HG02623 (cell line): Measurements from ENCODE around the gene UGT1A1.

ENCODE experiments used
- ATAC-seq: cut with Tn5 transposase; IDR thresholded peaks from one replicate; pipeline ENCODE4 v1.9.1; 2021; ENCODE audit warnings: moderate library complexity; ENCODE audit not compliant: unreplicated experiment

UGT1A1 gene

DNA sequence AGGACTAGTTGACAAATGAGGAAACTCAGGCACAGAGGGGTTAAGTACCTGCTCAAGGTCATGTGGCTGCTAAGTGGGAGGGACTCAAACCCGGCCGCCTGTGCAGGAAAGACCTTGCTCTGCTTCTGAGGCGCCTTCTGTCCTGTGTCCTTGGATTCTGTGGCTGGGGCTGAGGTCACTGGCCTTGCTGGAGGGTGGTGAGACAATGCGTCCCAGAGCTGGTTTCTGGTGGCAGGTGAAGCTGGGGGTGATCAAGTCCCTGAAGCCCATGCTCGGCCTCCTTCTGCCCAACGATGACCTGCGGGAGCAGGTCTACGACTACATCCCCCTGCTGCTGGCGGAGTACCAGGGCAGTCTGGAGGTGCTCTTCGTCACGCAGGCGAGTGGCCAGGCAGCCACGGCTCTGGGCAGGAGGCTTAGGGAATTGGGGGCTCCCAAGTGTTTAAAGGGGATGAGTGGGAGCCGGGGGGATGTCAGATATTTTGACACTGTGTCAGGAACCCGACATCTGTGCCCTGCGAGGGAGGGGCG, 34.1 kb downstream of the UGT1A1 start:
- no peak for ATAC-seq

DNA sequence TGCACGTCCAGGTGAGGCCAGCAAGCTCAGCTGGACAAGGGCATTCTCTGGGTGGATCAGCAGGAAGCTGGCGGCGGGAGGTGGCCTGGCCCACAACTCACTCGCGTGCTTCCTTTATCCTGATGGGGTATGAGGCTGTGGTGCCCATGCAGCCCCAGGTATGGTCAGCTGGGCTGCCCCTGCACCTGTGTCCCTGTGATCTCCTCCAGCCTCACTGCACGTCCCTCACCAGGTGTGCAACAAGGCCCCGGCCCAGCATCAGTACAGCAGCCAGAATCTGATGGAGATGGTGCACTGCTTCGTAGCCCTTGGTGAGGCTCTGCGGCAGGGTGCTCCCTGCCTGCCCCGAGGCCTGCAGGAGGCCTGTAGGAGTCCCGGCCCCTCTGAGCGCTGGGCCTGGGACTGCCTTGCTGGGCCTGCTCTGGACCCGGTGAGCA, 35.7 kb downstream of the UGT1A1 start:
- ATAC-seq: no peak

GRCh38 chr2:233796254-233796653, 36.2 kb downstream of the UGT1A1 start:
- no peak for ATAC-seq

- ATAC-seq: no peak
Observed at GRCh38 chr2:233798335-233799086, 38.4 kb downstream of the UGT1A1 start.

DNA sequence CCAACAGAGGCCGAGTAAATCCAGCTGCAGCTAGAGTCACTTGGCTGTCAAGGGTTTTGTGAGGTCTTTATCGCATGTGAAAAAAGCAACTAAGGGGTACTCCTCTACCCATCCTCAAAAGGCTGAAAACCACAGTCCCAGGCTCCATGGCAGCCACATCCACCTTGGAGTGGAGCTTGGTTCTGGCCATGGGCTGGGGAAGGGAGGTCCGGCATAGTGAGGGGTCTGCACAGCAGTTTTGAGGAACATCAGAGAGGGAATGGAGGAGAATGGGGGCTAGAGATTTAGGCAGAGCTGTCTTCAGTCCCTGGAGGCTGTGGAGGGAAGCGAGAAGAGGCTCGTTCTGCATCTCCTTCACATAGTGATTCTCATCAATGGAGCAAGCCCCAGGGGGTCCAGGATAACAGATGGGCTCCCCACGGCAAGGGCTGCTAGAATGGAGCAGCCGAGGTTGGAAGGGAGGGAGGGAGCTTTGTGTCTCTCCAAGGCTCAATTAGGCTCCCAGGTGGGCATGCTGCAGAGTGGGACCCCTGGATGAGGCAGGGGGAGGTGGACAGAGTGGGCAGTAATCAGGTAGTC, 39.1 kb downstream of the UGT1A1 start:
- no peak for ATAC-seq

DNA sequence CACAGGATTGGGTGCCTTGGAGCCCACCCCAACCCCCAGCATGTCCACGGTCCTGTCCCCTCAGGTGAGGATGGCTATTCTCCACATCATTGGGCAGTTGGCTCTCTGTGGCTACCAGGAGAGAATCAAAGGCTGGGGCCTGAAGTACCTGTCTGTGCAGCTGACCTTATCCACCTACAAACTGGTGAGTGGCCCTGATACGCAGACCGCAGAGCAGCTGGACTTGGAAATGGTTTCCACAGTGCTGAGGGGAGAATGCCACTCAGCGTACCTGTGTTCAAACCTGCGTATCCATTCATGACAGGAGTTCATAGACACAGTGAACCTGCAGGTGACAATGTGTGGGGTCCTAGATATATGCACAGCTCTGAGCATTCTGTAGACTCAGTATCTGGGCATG, 39.6 kb downstream of the UGT1A1 start:
- no peak for ATAC-seq

DNA sequence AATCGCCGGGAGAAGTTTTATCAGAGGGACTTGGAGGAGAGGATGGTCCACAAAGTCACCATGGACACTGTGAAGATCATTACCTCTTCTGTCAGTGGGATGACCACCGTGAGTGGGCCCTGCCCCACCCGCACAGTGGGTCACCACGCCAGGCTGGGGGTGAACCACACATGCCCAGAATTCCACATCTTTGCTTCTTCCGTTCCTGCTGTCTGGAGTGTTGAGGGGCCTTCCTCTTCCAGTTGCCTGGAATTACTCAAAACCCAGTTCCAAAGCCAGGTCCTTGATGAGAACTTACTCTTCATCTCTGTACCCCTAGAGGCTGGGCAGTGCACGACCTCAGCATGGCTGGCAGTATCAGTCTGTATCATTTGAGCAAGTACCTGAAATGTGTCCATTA, 40.1 kb downstream of the UGT1A1 start:
- no peak for ATAC-seq

DNA sequence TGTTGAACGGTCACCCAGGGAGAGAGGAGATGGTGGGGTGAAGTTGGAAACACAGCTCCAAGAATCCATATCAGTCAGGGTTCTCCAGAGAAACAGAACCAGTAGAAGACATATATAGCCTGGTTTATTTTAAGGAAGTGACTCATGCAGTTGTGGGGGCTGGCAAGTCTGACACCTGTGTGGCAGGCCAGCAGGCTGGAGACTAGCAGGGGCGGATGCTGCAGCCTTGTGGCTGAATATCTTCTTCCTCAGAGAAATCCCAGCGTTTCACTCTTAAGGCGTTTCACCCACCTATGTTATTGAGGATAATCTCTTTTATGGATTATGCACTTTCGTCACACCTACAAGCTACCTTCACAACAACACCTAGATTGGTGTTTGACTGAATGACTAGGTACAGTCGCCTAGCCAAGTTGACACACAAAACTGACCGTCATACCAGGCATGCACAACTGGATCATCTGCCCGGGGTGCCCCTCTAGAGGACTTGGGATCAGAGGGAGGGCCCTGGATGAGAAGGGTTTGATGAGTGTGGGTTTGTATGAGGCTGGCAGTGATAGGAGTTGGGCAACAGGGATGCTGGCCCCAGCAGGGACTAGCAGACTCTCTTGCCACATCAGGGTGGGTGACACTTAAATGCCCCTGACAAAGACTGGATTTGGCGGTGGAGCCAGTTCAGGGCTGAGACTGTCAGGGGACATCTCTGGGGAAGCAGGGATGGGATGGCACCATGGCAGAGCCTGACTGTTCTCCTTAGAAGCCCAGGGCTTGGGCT, 41.5 kb downstream of the UGT1A1 start:
- no peak for ATAC-seq

- no peak for ATAC-seq
Observed at GRCh38 chr2:233802132-233802815, 42.2 kb downstream of the UGT1A1 start.

- no peak for ATAC-seq
Observed at GRCh38 chr2:233803292-233803911, 43.3 kb downstream of the UGT1A1 start.

DNA sequence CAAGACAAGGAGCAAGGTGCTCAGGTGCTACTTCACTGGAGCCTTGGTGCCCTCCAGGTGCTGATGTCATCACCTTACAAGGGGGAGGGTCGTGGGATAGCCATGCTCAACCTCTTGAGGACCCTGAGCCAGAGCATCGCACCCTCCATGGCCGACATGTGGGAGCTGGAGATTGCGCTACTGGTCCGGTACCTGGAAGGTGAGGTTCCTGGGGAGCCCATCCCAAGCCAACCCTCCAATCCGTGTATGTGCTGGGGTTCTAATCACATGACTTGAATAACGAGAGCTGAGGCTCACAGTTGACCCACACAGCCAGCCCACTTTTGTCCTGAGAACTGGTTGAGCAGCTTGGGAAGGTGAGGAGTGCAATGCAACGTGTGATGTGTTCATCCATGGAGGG, 43.9 kb downstream of the UGT1A1 start:
- no peak for ATAC-seq

DNA sequence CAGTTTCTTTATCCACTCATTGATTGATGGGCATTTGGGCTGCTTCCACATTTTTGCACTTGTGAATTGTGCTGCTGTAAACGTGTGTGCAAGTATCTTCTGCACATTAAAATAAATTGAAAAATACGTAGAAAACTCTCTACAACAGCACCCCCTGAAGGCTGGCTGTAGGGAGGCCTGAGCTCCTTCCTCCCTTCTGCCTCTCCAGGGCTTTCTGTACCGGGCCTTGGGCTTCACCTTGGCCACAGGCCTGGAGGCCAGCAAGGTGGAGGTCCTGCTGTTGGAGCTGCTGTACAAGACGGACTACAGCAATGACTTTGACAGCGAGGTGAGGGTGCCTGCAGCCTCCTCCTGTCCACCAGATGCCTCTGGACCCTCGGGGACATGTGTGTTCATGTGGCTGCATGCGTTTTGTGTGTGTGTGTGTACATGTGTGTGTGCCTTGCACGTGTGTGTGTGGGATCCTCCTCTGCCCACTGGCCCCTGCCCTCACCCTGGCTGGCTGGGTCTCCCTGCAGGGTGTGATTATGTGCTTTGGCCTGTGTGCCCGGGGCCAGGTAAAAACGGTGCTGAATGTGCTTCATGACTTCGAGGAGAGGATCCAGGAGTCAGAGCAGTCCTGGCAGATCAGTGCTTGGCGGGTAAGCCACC, 47.3 kb downstream of the UGT1A1 start:
- ATAC-seq: no peak

GRCh38 chr2:233807966-233808935, 48.2 kb downstream of the UGT1A1 start:
- no peak for ATAC-seq

GRCh38 chr2:233810385-233810784, 50.3 kb downstream of the UGT1A1 start:
- ATAC-seq: no peak

GRCh38 chr2:233811087-233811486, 51.0 kb downstream of the UGT1A1 start:
- ATAC-seq: no peak

- no peak for ATAC-seq
Observed at GRCh38 chr2:233811732-233812131, 51.7 kb downstream of the UGT1A1 start.

DNA sequence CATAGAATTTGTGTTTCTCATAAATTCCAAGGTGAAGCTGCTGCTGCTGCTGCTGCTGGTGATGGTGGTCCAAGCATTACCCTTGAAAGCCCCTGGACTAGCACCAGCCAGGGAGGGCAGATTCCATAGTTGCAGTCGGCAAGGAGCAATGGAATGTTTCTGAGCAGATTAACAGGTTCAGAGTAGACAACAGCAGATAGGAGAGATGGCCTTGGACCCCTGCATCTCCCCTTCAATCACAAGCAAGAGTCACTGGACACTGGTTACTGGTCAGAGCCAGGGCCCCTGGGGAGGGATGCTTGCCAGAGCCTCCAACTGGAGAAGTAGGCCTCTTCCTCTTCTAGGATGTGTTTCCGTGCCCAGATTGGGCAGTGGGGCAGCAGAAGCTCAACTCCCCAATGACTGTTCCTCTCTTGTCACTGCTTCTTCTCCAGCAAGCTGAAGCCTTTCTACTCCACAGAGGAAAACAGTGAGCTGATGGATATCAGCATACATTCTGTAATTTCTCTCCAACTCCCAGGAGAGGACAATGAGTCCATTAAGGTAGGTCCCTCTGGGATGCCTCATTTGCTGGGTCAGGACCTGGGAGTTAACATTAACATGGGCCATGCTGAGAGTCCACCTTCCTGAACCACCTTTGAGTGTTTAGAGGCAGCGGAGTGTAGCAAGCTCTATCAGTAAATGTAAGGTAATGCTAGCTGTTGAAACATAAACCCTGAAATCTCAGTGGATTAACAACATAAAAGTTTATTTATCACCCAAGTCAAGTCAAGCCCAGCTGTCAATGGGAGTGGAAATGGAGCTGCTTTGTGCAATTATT, 53.4 kb downstream of the UGT1A1 start:
- no peak for ATAC-seq
